B cell (primary cell): Measurements from ENCODE around the gene SLC29A3.

Experiments used
- EZH2 ChIP-seq: IDR thresholded peaks from 2 replicates; pipeline ENCODE4 v1.6.1; 2012; ENCODE audit warnings: borderline replicate concordance, low read depth, mild to moderate bottlenecking, moderate library complexity, low read length; ENCODE audit not compliant: insufficient read depth, poor library complexity, severe bottlenecking
- TF ChIP-seq, protein P1 (sequence below): fragments of 200-600 bp; IDR thresholded peaks from one replicate; pipeline ENCODE4 v1.8.0; 2022; ENCODE audit warnings: antibody characterized with exemption, mild to moderate bottlenecking

GRCh38 chr10:71367271-71367670 lies 48.2 kb downstream of the SLC29A3 start:
- no peak for TF ChIP-seq EZH2
- TF ChIP-seq, protein P1, sequence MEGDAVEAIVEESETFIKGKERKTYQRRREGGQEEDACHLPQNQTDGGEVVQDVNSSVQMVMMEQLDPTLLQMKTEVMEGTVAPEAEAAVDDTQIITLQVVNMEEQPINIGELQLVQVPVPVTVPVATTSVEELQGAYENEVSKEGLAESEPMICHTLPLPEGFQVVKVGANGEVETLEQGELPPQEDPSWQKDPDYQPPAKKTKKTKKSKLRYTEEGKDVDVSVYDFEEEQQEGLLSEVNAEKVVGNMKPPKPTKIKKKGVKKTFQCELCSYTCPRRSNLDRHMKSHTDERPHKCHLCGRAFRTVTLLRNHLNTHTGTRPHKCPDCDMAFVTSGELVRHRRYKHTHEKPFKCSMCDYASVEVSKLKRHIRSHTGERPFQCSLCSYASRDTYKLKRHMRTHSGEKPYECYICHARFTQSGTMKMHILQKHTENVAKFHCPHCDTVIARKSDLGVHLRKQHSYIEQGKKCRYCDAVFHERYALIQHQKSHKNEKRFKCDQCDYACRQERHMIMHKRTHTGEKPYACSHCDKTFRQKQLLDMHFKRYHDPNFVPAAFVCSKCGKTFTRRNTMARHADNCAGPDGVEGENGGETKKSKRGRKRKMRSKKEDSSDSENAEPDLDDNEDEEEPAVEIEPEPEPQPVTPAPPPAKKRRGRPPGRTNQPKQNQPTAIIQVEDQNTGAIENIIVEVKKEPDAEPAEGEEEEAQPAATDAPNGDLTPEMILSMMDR = no peak
